ENCODE measurements around the gene PLCE1. TPM values are rescaled to one million over a fixed set of nuclear protein-coding genes. Genes with fewer than 3 reads are reported as not detected.

PLCE1 gene
- total and polyA plus RNA-seq, 2 of the 4 experiments (the other 2 are of a cell fraction), result 2.2 to 4.5 TPM

DNA sequence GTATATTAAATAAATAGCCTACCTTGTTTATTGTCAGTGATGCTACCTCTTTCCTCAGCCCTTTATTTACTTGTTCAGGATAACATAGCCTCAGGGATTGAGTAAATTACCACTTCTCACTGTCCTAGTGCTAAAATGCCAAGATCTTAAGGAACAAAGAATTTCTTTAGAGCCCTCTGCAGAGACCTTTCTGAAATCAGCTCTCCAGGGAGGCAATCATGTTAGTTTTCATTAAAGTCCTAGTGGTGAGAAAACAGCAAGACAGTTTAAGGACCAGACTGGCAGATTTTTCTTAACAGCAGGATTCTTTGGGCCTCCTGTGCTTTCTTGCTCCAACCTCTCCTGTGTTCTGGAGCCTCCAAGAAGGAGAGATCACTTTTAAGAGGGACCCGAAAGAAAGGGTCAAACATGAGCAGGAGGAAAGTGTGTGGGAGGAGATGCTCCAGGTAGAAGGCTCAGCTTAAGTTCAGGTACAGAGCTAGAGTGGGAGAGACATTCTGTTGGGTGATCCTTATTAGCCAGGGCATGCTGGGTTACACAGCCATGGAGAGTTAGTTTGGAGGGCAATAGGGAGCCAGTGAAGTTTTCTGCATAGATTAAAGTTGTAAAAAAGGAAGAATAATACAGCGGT is 1.2 kb upstream of the PLCE1 start:
- intact Hi-C loops (cut with micrococcal nuclease) (loop anchor here (10.0 kb wide), 2 partner anchors 212 to 322 kb away; no protein-coding TSS in a partner anchor), dilution Hi-C loops (cut with HindIII; ENCODE audit: low sequenced_read_pairs, unreplicated experiment) (no loop called here), in situ Hi-C loops (cut with MboI; ENCODE audit: low sequenced_read_pairs) (no loop called here)
- DNase-seq (peak; percentile 16), ATAC-seq (ENCODE audit: low read depth) (no peak)
- peak overlapping the region; percentile 39; the same call in 1 of the 2 replicates for H2BK120ac ChIP-seq (ENCODE audit: low read depth, low read length)
- no peak overlapping the region for H3K27ac ChIP-seq (ENCODE audit: insufficient read depth, low read length)
- H3K23ac ChIP-seq (ENCODE audit: low read depth, low read length), result 0 out of 2 replicates have a peak overlapping the region, but pooled peaks have one; percentile 2
- H3K9ac ChIP-seq (ENCODE audit: low read depth, low read length), result no peak overlapping the region
- no peak overlapping the region for H3K14ac ChIP-seq (replicated peaks; ENCODE audit: low read depth, low read length)
- no peak overlapping the region for H3K4me3 ChIP-seq (ENCODE audit: insufficient read depth, low read depth, low read length)
- 0 out of 3 replicates have a peak overlapping the region, but pooled peaks have one; percentile 16 for H2BK15ac ChIP-seq (ENCODE audit: low read depth, low read length)
- H4K8ac ChIP-seq (ENCODE audit: low read depth in 2 of 2, low read length in 2 of 2), result no peak overlapping the region
- BruUV-seq (replicated peaks), result no TSS peak
- no peak overlapping the region for H3K56ac ChIP-seq (ENCODE audit: extremely low read depth, insufficient read depth, low read length)
- no peak overlapping the region for H2BK5ac ChIP-seq (ENCODE audit: low read depth, low read length, poor library complexity, severe bottlenecking)
- no peak overlapping the region for H3K4me2 ChIP-seq (ENCODE audit: low read depth, low read length)
- WGBS, 2 experiments (ENCODE audit: extremely low coverage in 2 of 2, insufficient read length in 1 of 2), result no CpG with 5 or more reads among the region's 2 CpGs
- H3K18ac ChIP-seq (ENCODE audit: low read depth, low read length), result no peak overlapping the region
- H3K4ac ChIP-seq (ENCODE audit: low read depth, low read length), result no peak overlapping the region
- no peaks in the 10 kb centered on the region for H3K79me1 ChIP-seq (ENCODE audit: low read depth in 1 of 2, low read length in 2 of 2)
- 0 out of 2 replicates have a peak overlapping the region, but pooled peaks have one; percentile 10 for H4K91ac ChIP-seq (ENCODE audit: insufficient read depth, low read depth, low read length)
- H3K9me3 ChIP-seq (ENCODE audit: control insufficient read depth, insufficient read depth, low read length), result no peaks in the 10 kb centered on the region
- TF ChIP-seq, protein P1, sequence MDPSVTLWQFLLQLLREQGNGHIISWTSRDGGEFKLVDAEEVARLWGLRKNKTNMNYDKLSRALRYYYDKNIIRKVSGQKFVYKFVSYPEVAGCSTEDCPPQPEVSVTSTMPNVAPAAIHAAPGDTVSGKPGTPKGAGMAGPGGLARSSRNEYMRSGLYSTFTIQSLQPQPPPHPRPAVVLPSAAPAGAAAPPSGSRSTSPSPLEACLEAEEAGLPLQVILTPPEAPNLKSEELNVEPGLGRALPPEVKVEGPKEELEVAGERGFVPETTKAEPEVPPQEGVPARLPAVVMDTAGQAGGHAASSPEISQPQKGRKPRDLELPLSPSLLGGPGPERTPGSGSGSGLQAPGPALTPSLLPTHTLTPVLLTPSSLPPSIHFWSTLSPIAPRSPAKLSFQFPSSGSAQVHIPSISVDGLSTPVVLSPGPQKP (IDR thresholded peaks at IDR 0.05; ENCODE audit: borderline replicate concordance, low read depth, low read length), result no peak
- TF ChIP-seq CEBPB (IDR thresholded peaks at IDR 0.05; ENCODE audit: low read depth, low read length) (no peak), RAD21 (IDR thresholded peaks at IDR 0.05; ENCODE audit: low read length) (no peak), RCOR1 (IDR thresholded peaks at IDR 0.05; ENCODE audit: insufficient replicate concordance, low read length) (no peak), SMC3 (IDR thresholded peaks at IDR 0.05; ENCODE audit: low read depth, low read length) (no peak)
- TF ChIP-seq, protein P2, sequence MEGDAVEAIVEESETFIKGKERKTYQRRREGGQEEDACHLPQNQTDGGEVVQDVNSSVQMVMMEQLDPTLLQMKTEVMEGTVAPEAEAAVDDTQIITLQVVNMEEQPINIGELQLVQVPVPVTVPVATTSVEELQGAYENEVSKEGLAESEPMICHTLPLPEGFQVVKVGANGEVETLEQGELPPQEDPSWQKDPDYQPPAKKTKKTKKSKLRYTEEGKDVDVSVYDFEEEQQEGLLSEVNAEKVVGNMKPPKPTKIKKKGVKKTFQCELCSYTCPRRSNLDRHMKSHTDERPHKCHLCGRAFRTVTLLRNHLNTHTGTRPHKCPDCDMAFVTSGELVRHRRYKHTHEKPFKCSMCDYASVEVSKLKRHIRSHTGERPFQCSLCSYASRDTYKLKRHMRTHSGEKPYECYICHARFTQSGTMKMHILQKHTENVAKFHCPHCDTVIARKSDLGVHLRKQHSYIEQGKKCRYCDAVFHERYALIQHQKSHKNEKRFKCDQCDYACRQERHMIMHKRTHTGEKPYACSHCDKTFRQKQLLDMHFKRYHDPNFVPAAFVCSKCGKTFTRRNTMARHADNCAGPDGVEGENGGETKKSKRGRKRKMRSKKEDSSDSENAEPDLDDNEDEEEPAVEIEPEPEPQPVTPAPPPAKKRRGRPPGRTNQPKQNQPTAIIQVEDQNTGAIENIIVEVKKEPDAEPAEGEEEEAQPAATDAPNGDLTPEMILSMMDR (conservative IDR thresholded peaks at IDR 0.05; ENCODE audit: low read depth, low read length), result 0 out of 2 replicates have a peak, but pooled peaks have one; percentile 11
- peaks cover 9% of the 10 kb centered on the region; the same call in 1 of the 2 replicates for H3K27me3 ChIP-seq (ENCODE audit: control insufficient read depth, insufficient read depth, low read length)
- H4K5ac ChIP-seq (ENCODE audit: low read depth, low read length), result no peak overlapping the region
- CTCF ChIA-PET, result interaction anchor here (0.7 kb wide), 1 partner anchor 15 kb away, joined by 3 read pairs; no protein-coding TSS in a partner anchor
- no peaks in the 10 kb centered on the region for H3K36me3 ChIP-seq (ENCODE audit: control insufficient read depth, insufficient read depth, low read length)
- no peak overlapping the region for H2AFZ ChIP-seq (replicated peaks; ENCODE audit: low read length, poor library complexity)
- POLR2A ChIA-PET (ENCODE audit: unreplicated experiment), result no interaction called here
- H2AK5ac ChIP-seq (ENCODE audit: low read depth, low read length), result peak overlapping the region; percentile 62; the same call in 1 of the 2 replicates
- no peak overlapping the region; the same call in 1 of the 2 replicates for H2BK20ac ChIP-seq (ENCODE audit: low read depth, low read length)
- no peak overlapping the region for H2AK9ac ChIP-seq (replicated peaks; ENCODE audit: low read depth, low read length, poor library complexity)
- H4K20me1 ChIP-seq (ENCODE audit: insufficient read depth, low read length), result no peaks in the 10 kb centered on the region
- peaks cover 7% of the 10 kb centered on the region for H3K4me1 ChIP-seq (ENCODE audit: control insufficient read depth, insufficient read depth, low read length)
- peaks cover 14% of the 10 kb centered on the region for H3K9me1 ChIP-seq (ENCODE audit: insufficient read depth, low read length)
